Activated CD8-positive, alpha-beta T cell treated with anti-CD3 and anti-CD28 coated beads for 36 hours (primary cell): ENCODE results near the gene TRPC6. TPM values are rescaled to one million over a fixed set of nuclear protein-coding genes. Genes with fewer than 3 reads are reported as not detected.

Source experiments
- ATAC-seq: fragments of 200-7000 bp; cut with Tn5 transposase; one replicate; pipeline ENCODE4 v1.10.0; 2021; ENCODE audit warnings: mild to moderate bottlenecking, moderate library complexity
- CTCF ChIA-PET: fragments of 350-600 bp; sonication (Branson Sonifier 250); formaldehyde crosslinking; loops from one replicate; lab custom pipeline; 2021; ENCODE audit warnings: antibody characterized with exemption; lab: Charles Lee
- POLR2A ChIA-PET: fragments of 350-600 bp; sonication (Branson Sonifier 250); formaldehyde crosslinking; loops from one replicate; lab custom pipeline; 2021; ENCODE audit warnings: antibody characterized with exemption; lab: Charles Lee
- DNase-seq: peaks from one replicate; pipeline ENCODE4 v3.0.0-alpha.2; 2020
- H3K27ac Mint-ChIP-seq: one replicate; pipeline ENCODE4 v1.8.0; 2021; ENCODE audit warnings: mild to moderate bottlenecking, mixed read lengths
- H3K27me3 Mint-ChIP-seq: one replicate; pipeline ENCODE4 v1.8.0; 2021; ENCODE audit warnings: mixed read lengths
- H3K36me3 Mint-ChIP-seq: one replicate; pipeline ENCODE4 v1.8.0; 2021; ENCODE audit warnings: low read depth, mixed read lengths
- H3K4me1 Mint-ChIP-seq: one replicate; pipeline ENCODE4 v1.8.0; 2021; ENCODE audit warnings: low read depth, mixed read lengths
- H3K4me3 Mint-ChIP-seq: one replicate; pipeline ENCODE4 v1.8.0; 2021; ENCODE audit warnings: mild to moderate bottlenecking, moderate library complexity, mixed read lengths
- H3K9me3 Mint-ChIP-seq: one replicate; pipeline ENCODE4 v1.8.0; 2021; ENCODE audit warnings: mixed read lengths
- CTCF ChIP-seq: fragments of 200-600 bp; IDR thresholded peaks from one replicate; pipeline ENCODE4 v1.8.0; 2022; ENCODE audit warnings: antibody characterized with exemption, mild to moderate bottlenecking
- intact Hi-C: fragments of 100-400 bp; cut with micrococcal nuclease; formaldehyde crosslinking; loops from one replicate; pipeline ENCODE4 v1.10.0; 2022
- total RNA-seq, 2 experiments: library from RNA; stranded (reverse); gene quantifications; one replicate each; pipeline ENCODE4 v1.2.3, GENCODE V29; 2021

The TRPC6 gene
- total RNA-seq, 2 experiments from 2014 or later, result not detected

- CTCF ChIA-PET, result no interaction called here
- H3K27ac Mint-ChIP-seq, result no peak overlapping the region
- no peak for TF ChIP-seq CTCF
- H3K4me3 Mint-ChIP-seq, result no peak overlapping the region
- DNase-seq, result no peak
- intact Hi-C loops, result no loop called here
- no peaks in the 10 kb centered on the region for H3K27me3 Mint-ChIP-seq
- peaks cover 3% of the 10 kb centered on the region for H3K9me3 Mint-ChIP-seq
- ATAC-seq, result no peak
- H3K36me3 Mint-ChIP-seq, result no peaks in the 10 kb centered on the region
- POLR2A ChIA-PET, result no interaction called here
- no peaks in the 10 kb centered on the region for H3K4me1 Mint-ChIP-seq
Observed at GRCh38 chr11:101497291-101497690, 86.5 kb downstream of the TRPC6 start.

GRCh38 chr11:101487775-101488174, 96.0 kb downstream of the TRPC6 start:
- intact Hi-C loops, result no loop called here
- Mint-ChIP-seq H3K27ac (no peak overlapping the region), H3K4me3 (no peak overlapping the region), H3K27me3 (no peaks in the 10 kb centered on the region), H3K9me3 (peaks cover under 1% of the 10 kb centered on the region), H3K4me1 (no peaks in the 10 kb centered on the region), H3K36me3 (no peaks in the 10 kb centered on the region)
- ATAC-seq (no peak), DNase-seq (no peak)
- TF ChIP-seq CTCF, result no peak
- ChIA-PET CTCF (no interaction called here), POLR2A (no interaction called here)

- no peak for TF ChIP-seq CTCF
- Mint-ChIP-seq H3K4me1 (no peaks in the 10 kb centered on the region), H3K27me3 (no peaks in the 10 kb centered on the region), H3K36me3 (no peaks in the 10 kb centered on the region), H3K9me3 (no peaks in the 10 kb centered on the region), H3K4me3 (no peak overlapping the region), H3K27ac (no peak overlapping the region)
- ChIA-PET POLR2A (no interaction called here), CTCF (no interaction called here)
- ATAC-seq (no peak), DNase-seq (no peak)
- intact Hi-C loops, result no loop called here
Observed at GRCh38 chr11:101482556-101483124, 101.2 kb downstream of the TRPC6 start.

GRCh38 chr11:101478587-101479369, 105.0 kb downstream of the TRPC6 start:
- intact Hi-C loops, result no loop called here
- no peak for ATAC-seq
- Mint-ChIP-seq H3K36me3 (no peaks in the 10 kb centered on the region), H3K27ac (no peak overlapping the region), H3K9me3 (no peaks in the 10 kb centered on the region), H3K27me3 (no peaks in the 10 kb centered on the region), H3K4me1 (no peaks in the 10 kb centered on the region), H3K4me3 (no peak overlapping the region)
- TF ChIP-seq CTCF, result no peak
- CTCF ChIA-PET, result no interaction called here
- DNase-seq, result no peak
- POLR2A ChIA-PET, result no interaction called here

- Mint-ChIP-seq H3K27me3 (no peaks in the 10 kb centered on the region), H3K36me3 (no peaks in the 10 kb centered on the region), H3K9me3 (no peaks in the 10 kb centered on the region), H3K4me1 (no peaks in the 10 kb centered on the region), H3K27ac (no peak overlapping the region), H3K4me3 (no peak overlapping the region)
- no peak for TF ChIP-seq CTCF
- no peak for DNase-seq
- intact Hi-C loops, result no loop called here
- ATAC-seq, result no peak
- CTCF ChIA-PET, result no interaction called here
- POLR2A ChIA-PET, result no interaction called here
Observed at GRCh38 chr11:101477926-101478325, 105.9 kb downstream of the TRPC6 start.
